A673 (cell line): Measurements from ENCODE around the gene SLMAP.

Source experiments
- EZH2 ChIP-seq: fragments of 200-600 bp; sonication (generic); IDR thresholded peaks from 2 replicates; pipeline ENCODE4 v1.6.1; 2017; ENCODE audit warnings: borderline replicate concordance, low read depth, mild to moderate bottlenecking, mixed read lengths, antibody characterized with exemption, low read length; ENCODE audit not compliant: poor library complexity, severe bottlenecking
- TF ChIP-seq, protein P1 (sequence below): fragments of 300-800, 200-600 bp; sonication (generic); conservative IDR thresholded peaks from 2 replicates; pipeline ENCODE4 v1.5.1; 2017; ENCODE audit warnings: low read depth, mild to moderate bottlenecking, antibody characterized with exemption, low read length, moderate library complexity, mixed read lengths

DNA sequence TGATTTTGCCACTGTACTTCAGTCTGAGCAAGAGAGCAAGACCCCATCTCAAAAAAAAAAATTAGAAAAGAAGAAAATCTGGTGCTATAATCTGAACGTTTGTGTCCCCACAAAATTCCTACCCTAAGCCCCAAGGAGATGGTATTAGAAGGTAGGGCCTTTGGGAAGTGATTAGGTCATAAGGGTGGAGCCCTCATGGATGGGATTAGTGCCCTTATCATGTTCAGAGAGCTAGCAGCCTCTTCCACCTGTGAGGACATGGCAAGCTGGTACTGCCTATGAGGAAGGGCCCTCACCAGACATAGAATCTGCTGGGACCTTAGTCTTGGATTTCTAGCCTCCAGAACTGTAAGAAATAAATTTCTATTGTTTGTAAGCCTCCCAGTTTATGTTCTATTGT, 201.7 kb downstream of the SLMAP start:
- TF ChIP-seq, protein P1, sequence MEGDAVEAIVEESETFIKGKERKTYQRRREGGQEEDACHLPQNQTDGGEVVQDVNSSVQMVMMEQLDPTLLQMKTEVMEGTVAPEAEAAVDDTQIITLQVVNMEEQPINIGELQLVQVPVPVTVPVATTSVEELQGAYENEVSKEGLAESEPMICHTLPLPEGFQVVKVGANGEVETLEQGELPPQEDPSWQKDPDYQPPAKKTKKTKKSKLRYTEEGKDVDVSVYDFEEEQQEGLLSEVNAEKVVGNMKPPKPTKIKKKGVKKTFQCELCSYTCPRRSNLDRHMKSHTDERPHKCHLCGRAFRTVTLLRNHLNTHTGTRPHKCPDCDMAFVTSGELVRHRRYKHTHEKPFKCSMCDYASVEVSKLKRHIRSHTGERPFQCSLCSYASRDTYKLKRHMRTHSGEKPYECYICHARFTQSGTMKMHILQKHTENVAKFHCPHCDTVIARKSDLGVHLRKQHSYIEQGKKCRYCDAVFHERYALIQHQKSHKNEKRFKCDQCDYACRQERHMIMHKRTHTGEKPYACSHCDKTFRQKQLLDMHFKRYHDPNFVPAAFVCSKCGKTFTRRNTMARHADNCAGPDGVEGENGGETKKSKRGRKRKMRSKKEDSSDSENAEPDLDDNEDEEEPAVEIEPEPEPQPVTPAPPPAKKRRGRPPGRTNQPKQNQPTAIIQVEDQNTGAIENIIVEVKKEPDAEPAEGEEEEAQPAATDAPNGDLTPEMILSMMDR, result no peak
- TF ChIP-seq EZH2, result no peak
